Liver (tissue), 9 donors: ENCODE data around the gene OR2AG1. TPM values are rescaled to one million over a fixed set of nuclear protein-coding genes. Genes with fewer than 3 reads are reported as not detected.

ENCODE experiments used
- DNase-seq: peaks from one replicate; pipeline ENCODE4 v3.0.0-alpha.2; 2017; ENCODE audit warnings: low spot score
- H3K27ac ChIP-seq, 2 donors: one replicate each; pipeline ENCODE4 v1.7.0; 2013; ENCODE audit warnings: inconsistent platforms in 2 of 2, low read length in 2 of 2, control low read depth in 1 of 2, low read depth in 1 of 2, mild to moderate bottlenecking in 1 of 2
- H3K27me3 ChIP-seq, 4 donors: one replicate each; pipeline versions ENCODE4 v1.6.1 to v1.7.0; 2013; ENCODE audit warnings: low read length in 3 of 4, inconsistent platforms in 1 of 4, mild to moderate bottlenecking in 1 of 4, moderate library complexity in 1 of 4; ENCODE audit not compliant: control insufficient read depth in 4 of 4, insufficient read depth in 4 of 4
- H3K36me3 ChIP-seq, 4 donors: one replicate each; pipeline versions ENCODE4 v1.6.1 to v1.7.0; 2013; ENCODE audit warnings: low read length in 3 of 4, mild to moderate bottlenecking in 3 of 4, low read depth in 1 of 4, moderate library complexity in 1 of 4; ENCODE audit not compliant: control insufficient read depth in 4 of 4, insufficient read depth in 3 of 4
- H3K4me1 ChIP-seq, 4 donors: one replicate each; pipeline versions ENCODE4 v1.6.1 to v1.7.0; 2013; ENCODE audit warnings: low read length in 3 of 4, mild to moderate bottlenecking in 3 of 4, moderate library complexity in 1 of 4; ENCODE audit not compliant: control insufficient read depth in 4 of 4, insufficient read depth in 4 of 4
- H3K4me3 ChIP-seq, 3 donors: one replicate each; pipeline versions ENCODE4 v1.6.1 to v1.7.0; 2013; ENCODE audit warnings: low read length in 3 of 3, control low read depth in 1 of 3, low read depth in 1 of 3, mild to moderate bottlenecking in 1 of 3
- H3K9ac ChIP-seq, 2 donors: one replicate each; pipeline ENCODE4 v1.7.0; 2013; ENCODE audit warnings: low read length in 2 of 2, mild to moderate bottlenecking in 2 of 2, moderate library complexity in 2 of 2, control low read depth in 1 of 2, low read depth in 1 of 2
- H3K9me3 ChIP-seq, 4 donors: one replicate each; pipeline versions ENCODE4 v1.6.1 to v1.7.0; 2013; ENCODE audit warnings: low read length in 3 of 4; ENCODE audit not compliant: control insufficient read depth in 4 of 4
- ATF3 ChIP-seq: IDR thresholded peaks from 2 replicates; pipeline ENCODE4 v1.6.1; 2016; ENCODE audit warnings: antibody characterized with exemption
- CTCF ChIP-seq: fragments of 150-350 bp; IDR thresholded peaks from 2 replicates; pipeline ENCODE4 v1.5.1; 2017; ENCODE audit warnings: improper control_type of control experiment, low read depth, low read length; ENCODE audit not compliant: missing input control
- EGR1 ChIP-seq, 2 donors: IDR thresholded peaks; 2 replicates each; pipeline ENCODE4 v1.6.1; 2016 to 2018; ENCODE audit warnings: antibody characterized with exemption in 2 of 2, low read depth in 2 of 2
- FOXA1 ChIP-seq: IDR thresholded peaks from 2 replicates; pipeline ENCODE4 v1.6.1; 2016; ENCODE audit warnings: antibody characterized with exemption
- FOXA2 ChIP-seq: IDR thresholded peaks from 2 replicates; pipeline ENCODE4 v1.6.1; 2016; ENCODE audit warnings: antibody characterized with exemption
- GABPA ChIP-seq, 2 donors: IDR thresholded peaks in 1 of 2; conservative IDR thresholded peaks in 1 of 2; 2 replicates each; pipeline ENCODE4 v1.6.1; 2016; ENCODE audit warnings: antibody characterized with exemption in 2 of 2, mild to moderate bottlenecking in 1 of 2, moderate library complexity in 1 of 2
- HNF4A ChIP-seq, 2 donors: conservative IDR thresholded peaks; 2 replicates each; pipeline ENCODE4 v1.6.1; 2016; ENCODE audit warnings: antibody characterized with exemption in 2 of 2, mild to moderate bottlenecking in 2 of 2
- HNF4G ChIP-seq: IDR thresholded peaks from 2 replicates; pipeline ENCODE4 v1.6.1; 2016; ENCODE audit warnings: antibody characterized with exemption
- JUND ChIP-seq, 2 donors: IDR thresholded peaks; 2 replicates each; pipeline ENCODE4 v1.6.1; 2016; ENCODE audit warnings: antibody characterized with exemption in 2 of 2
- MAX ChIP-seq: IDR thresholded peaks from 2 replicates; pipeline ENCODE4 v1.6.1; 2016; ENCODE audit warnings: antibody characterized with exemption
- NR2F2 ChIP-seq: IDR thresholded peaks from 2 replicates; pipeline ENCODE4 v1.6.1; 2016; ENCODE audit warnings: antibody characterized with exemption
- RAD21 ChIP-seq, 2 donors: IDR thresholded peaks; 2 replicates each; pipeline ENCODE4 v1.6.1; 2016; ENCODE audit warnings: antibody characterized with exemption in 2 of 2, mild to moderate bottlenecking in 2 of 2
- REST ChIP-seq: IDR thresholded peaks from 2 replicates; pipeline ENCODE4 v1.6.1; 2016; ENCODE audit warnings: antibody characterized with exemption, mild to moderate bottlenecking
- RXRA ChIP-seq, 2 donors: IDR thresholded peaks; 2 replicates each; pipeline ENCODE4 v1.6.1; 2017 to 2018; ENCODE audit warnings: antibody characterized with exemption in 2 of 2, mild to moderate bottlenecking in 1 of 2
- SP1 ChIP-seq: IDR thresholded peaks from 2 replicates; pipeline ENCODE4 v1.6.1; 2018; ENCODE audit warnings: antibody characterized with exemption, mild to moderate bottlenecking
- TAF1 ChIP-seq: conservative IDR thresholded peaks from 2 replicates; pipeline ENCODE4 v1.6.1; 2016; ENCODE audit warnings: antibody characterized with exemption, mild to moderate bottlenecking
- YY1 ChIP-seq: IDR thresholded peaks from 2 replicates; pipeline ENCODE4 v1.6.1; 2016; ENCODE audit warnings: antibody characterized with exemption, mild to moderate bottlenecking
- ZBTB33 ChIP-seq: IDR thresholded peaks from 2 replicates; pipeline ENCODE4 v1.6.1; 2016; ENCODE audit warnings: antibody characterized with exemption
- WGBS: extraction: QIAGEN DNeasy Blood & Tissue Kit; methylation state at CpG from one replicate; pipeline ENCODE4 v1.1.7; 2013; 5-methylcytosine and 5-hydroxymethylcytosine counted together
- polyA plus RNA-seq, 2 donors: library from polyadenylated mRNA; stranded (reverse) in 1 of 2; unstranded in 1 of 2; fragments of 200-250 nt in 1 of 2; fragments of >200 nt in 1 of 2; fragmentation: Nextera tagmentation in 1 of 2; extraction: Ambion mirVana in 1 of 2; gene quantifications; one replicate each; pipeline versions ENCODE4 v1.2.1 to v1.2.3, GENCODE V29; 2013 to 2015
- total RNA-seq, 2 donors: library from RNA; depleted of rRNA; stranded (reverse); fragments of >200 nt; gene quantifications; one replicate each; pipeline ENCODE4 v1.2.3, GENCODE V29; 2014
- donor health status: healthy.
- donor health status: healthy.
- donor health status: healthy.
- donor health status: healthy.
- donor health status: healthy.

The OR2AG1 gene
- total and polyA plus RNA-seq, 4 donors = not detected

- Histone ChIP-seq H3K27ac (no peak overlapping the region), H3K9ac (no peak overlapping the region), H3K27me3 (no peaks in the 10 kb centered on the region), H3K9me3 (no peaks in the 10 kb centered on the region), H3K4me3 (no peak overlapping the region), H3K4me1 (no peaks in the 10 kb centered on the region), H3K36me3 (no peaks in the 10 kb centered on the region)
- 63% methylated on average over 2 of the region's 2 CpGs for WGBS
- no peak for TF ChIP-seq HNF4A (conservative IDR thresholded peaks at IDR 0.05)
- TF ChIP-seq JUND (IDR thresholded peaks at IDR 0.05) = no peak
- TF ChIP-seq REST = no peak
- TF ChIP-seq MAX = no peak
- TF ChIP-seq RXRA (IDR thresholded peaks at IDR 0.05) = no peak
- TF ChIP-seq EGR1 (IDR thresholded peaks at IDR 0.05; ENCODE audit: low read depth in 2 of 2) = no peak
- TF ChIP-seq SP1 = no peak
- no peak for TF ChIP-seq GABPA (IDR thresholded peaks at IDR 0.05 in 1 of 2, conservative IDR thresholded peaks at IDR 0.05 in 1 of 2)
- no peak for TF ChIP-seq FOXA2
- TF ChIP-seq NR2F2 = no peak
- no peak for DNase-seq
Measured at GRCh38 chr11:6813656-6814055, 30.8 kb downstream of the OR2AG1 start.

GRCh38 chr11:6817694-6818093 lies 34.9 kb downstream of the OR2AG1 start:
- no peak for DNase-seq
- no peak overlapping the region for H3K9ac ChIP-seq
- 67% methylated on average over 1 of the region's 1 CpG for WGBS

More at GRCh38 chr11:6817694-6818093, 34.9 kb downstream of the OR2AG1 start:
- Histone ChIP-seq H3K9me3 (peaks cover 0 to 11% (median 0%) of the 10 kb centered on the region in 4 donors), H3K4me1 (no peaks in the 10 kb centered on the region), H3K27me3 (no peaks in the 10 kb centered on the region), H3K27ac (no peak overlapping the region), H3K36me3 (no peaks in the 10 kb centered on the region), H3K4me3 (no peak overlapping the region)
- no peak for TF ChIP-seq NR2F2
- no peak for TF ChIP-seq GABPA (IDR thresholded peaks at IDR 0.05 in 1 of 2, conservative IDR thresholded peaks at IDR 0.05 in 1 of 2)
- TF ChIP-seq ATF3 = no peak
- no peak for TF ChIP-seq HNF4A (conservative IDR thresholded peaks at IDR 0.05)
- TF ChIP-seq JUND (IDR thresholded peaks at IDR 0.05) = no peak
- TF ChIP-seq TAF1 = no peak
- TF ChIP-seq ZBTB33 = no peak
- TF ChIP-seq RAD21 (IDR thresholded peaks at IDR 0.05) = no peak
- TF ChIP-seq FOXA1 = no peak
- TF ChIP-seq HNF4G = no peak
- no peak for TF ChIP-seq YY1
- TF ChIP-seq CTCF = no peak
- TF ChIP-seq REST = no peak
- TF ChIP-seq FOXA2 = no peak
- TF ChIP-seq RXRA (IDR thresholded peaks at IDR 0.05) = no peak
- TF ChIP-seq SP1 = no peak
- TF ChIP-seq MAX = no peak
- no peak for TF ChIP-seq EGR1 (IDR thresholded peaks at IDR 0.05; ENCODE audit: low read depth in 2 of 2)
